ENCODE measurements around the gene FGF5.

DNA sequence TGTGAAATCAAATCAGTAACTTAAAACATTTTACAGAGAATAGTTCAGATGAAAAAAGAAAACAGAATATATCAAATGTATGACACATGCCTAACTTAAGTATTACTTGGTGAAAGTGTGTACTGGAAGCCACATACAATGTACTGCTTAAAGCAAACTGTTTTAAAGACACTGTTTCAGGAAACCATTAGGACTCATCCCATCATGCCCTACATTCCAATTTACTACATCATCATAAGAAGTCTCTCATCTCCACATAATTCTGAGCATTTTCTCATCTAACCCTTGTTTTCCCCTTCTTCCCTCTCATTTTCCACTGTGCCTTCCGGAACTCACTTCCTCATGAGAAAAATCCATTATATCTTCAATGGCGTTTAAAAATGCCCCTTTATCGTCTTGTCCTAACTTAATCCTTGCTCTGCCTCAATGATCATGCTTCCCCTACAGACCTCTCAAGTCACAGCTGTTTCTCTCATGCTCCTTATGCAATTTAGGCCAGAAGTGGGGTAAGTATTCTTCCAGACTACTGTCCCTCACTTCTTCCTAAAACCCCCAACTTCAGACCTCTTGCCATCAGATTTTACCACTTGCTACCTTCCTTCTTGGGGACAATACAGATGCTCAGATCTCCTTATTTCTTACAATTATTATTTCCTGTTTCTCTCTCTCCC is 26.8 kb upstream of the FGF5 start:
- no peak for TF ChIP-seq POLR2A (IDR thresholded peaks at IDR 0.05)
- TF ChIP-seq, protein P1, sequence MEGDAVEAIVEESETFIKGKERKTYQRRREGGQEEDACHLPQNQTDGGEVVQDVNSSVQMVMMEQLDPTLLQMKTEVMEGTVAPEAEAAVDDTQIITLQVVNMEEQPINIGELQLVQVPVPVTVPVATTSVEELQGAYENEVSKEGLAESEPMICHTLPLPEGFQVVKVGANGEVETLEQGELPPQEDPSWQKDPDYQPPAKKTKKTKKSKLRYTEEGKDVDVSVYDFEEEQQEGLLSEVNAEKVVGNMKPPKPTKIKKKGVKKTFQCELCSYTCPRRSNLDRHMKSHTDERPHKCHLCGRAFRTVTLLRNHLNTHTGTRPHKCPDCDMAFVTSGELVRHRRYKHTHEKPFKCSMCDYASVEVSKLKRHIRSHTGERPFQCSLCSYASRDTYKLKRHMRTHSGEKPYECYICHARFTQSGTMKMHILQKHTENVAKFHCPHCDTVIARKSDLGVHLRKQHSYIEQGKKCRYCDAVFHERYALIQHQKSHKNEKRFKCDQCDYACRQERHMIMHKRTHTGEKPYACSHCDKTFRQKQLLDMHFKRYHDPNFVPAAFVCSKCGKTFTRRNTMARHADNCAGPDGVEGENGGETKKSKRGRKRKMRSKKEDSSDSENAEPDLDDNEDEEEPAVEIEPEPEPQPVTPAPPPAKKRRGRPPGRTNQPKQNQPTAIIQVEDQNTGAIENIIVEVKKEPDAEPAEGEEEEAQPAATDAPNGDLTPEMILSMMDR (IDR thresholded peaks at IDR 0.05): no peak
